Immature natural killer cell (primary cell): ENCODE data around the gene LRP2. TPM values are rescaled to one million over a fixed set of nuclear protein-coding genes. Genes with fewer than 3 reads are reported as not detected.
A peak's percentile ranks its signal among the peaks of the same experiment; 100 is the strongest.

Experiments used
- DNase-seq, 3 donors: peaks; one replicate each; pipeline ENCODE4 v3.0.0; 2022; ENCODE audit warnings: mixed read lengths in 1 of 3
- H3K27ac Mint-ChIP-seq, 6 donors: one replicate each; pipeline ENCODE4 v1.8.0; 2020; ENCODE audit warnings: mixed read lengths in 6 of 6, mild to moderate bottlenecking in 5 of 6, inconsistent platforms in 4 of 6, moderate library complexity in 3 of 6
- H3K27me3 Mint-ChIP-seq, 3 donors: one replicate each; pipeline ENCODE4 v1.8.0; 2020 to 2021; ENCODE audit warnings: low read depth in 3 of 3, mild to moderate bottlenecking in 3 of 3, mixed read lengths in 3 of 3, moderate library complexity in 3 of 3, inconsistent platforms in 1 of 3
- H3K36me3 Mint-ChIP-seq, 3 donors: one replicate each; pipeline ENCODE4 v1.8.0; 2020; ENCODE audit warnings: mixed read lengths in 3 of 3, inconsistent platforms in 2 of 3, mild to moderate bottlenecking in 2 of 3
- H3K4me1 Mint-ChIP-seq, 2 donors: one replicate each; pipeline ENCODE4 v1.8.0; 2020; ENCODE audit warnings: inconsistent platforms in 2 of 2, mild to moderate bottlenecking in 2 of 2, mixed read lengths in 2 of 2, moderate library complexity in 1 of 2
- H3K4me3 Mint-ChIP-seq, 5 donors: one replicate each; pipeline ENCODE4 v1.8.0; 2020; ENCODE audit warnings: mild to moderate bottlenecking in 5 of 5, mixed read lengths in 5 of 5, inconsistent platforms in 3 of 5, moderate library complexity in 3 of 5
- H3K9me3 Mint-ChIP-seq, 6 donors: one replicate each; pipeline ENCODE4 v1.8.0; 2020; ENCODE audit warnings: mild to moderate bottlenecking in 6 of 6, mixed read lengths in 6 of 6, inconsistent platforms in 4 of 6, moderate library complexity in 3 of 6
- polyA plus RNA-seq, 3 donors: library from polyadenylated mRNA; unstranded; fragments of 300-500 nt; fragmentation: Illumina TruSeq; gene quantifications; one replicate each; pipeline ENCODE4 v1.2.3, GENCODE V29; 2021

LRP2 gene
- polyA plus RNA-seq, 3 donors from 2014 or later: not detected

DNA sequence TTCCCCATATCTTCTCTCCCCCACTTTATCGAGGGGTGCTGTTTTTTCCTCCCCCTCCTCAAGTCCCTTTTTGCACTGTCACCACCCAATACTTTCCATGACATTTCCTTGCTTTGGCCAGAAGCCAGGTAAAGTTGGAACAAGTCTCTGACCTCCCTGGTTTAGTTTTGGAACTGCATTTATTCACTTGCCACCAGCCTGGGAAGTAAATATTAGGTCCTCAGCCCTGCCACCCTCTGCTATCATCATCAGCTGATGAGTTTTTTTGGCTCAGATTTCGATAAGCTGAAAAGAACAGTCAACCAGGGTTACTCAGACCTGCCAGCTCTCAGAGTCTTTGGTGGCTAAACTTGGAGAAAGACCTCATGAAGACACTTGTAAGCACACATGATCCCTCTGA is 246.0 kb downstream of the LRP2 start:
- Mint-ChIP-seq H3K36me3 (no peaks in the 10 kb centered on the region), H3K27ac (no peak overlapping the region), H3K4me1 (no peaks in the 10 kb centered on the region), H3K9me3 (no peaks in the 10 kb centered on the region), H3K27me3 (peaks cover 4 to 9% (median 7%) of the 10 kb centered on the region in 3 donors), H3K4me3 (no peak overlapping the region)
- no peak for DNase-seq

DNA sequence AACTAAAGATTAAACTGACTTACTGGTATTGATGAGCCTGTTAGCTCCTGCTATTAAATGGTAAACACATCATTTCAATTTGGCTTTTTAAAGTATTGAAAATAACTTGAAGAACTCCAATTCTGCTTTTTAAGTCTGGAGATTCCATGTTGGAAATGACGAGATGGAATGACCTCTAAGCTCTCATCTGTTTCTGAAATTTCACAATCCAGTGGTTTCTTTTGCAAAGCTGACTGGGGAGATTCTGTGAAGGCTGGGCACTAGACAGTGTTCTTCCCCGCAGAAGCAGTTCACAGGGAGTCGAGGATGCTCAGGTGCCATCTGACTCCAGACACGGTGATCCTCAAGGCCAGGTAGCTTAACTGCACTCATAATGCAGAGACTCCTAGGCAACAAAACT is 248.3 kb downstream of the LRP2 start:
- H3K4me3 Mint-ChIP-seq: no peak overlapping the region
- DNase-seq: no peak
- no peaks in the 10 kb centered on the region for H3K36me3 Mint-ChIP-seq
- peaks cover 4 to 5% of the 10 kb centered on the region in 2 donors for H3K4me1 Mint-ChIP-seq
- H3K27ac Mint-ChIP-seq: no peak overlapping the region
- no peaks in the 10 kb centered on the region for H3K9me3 Mint-ChIP-seq
- peaks cover 4 to 7% (median 6%) of the 10 kb centered on the region in 3 donors for H3K27me3 Mint-ChIP-seq

DNA sequence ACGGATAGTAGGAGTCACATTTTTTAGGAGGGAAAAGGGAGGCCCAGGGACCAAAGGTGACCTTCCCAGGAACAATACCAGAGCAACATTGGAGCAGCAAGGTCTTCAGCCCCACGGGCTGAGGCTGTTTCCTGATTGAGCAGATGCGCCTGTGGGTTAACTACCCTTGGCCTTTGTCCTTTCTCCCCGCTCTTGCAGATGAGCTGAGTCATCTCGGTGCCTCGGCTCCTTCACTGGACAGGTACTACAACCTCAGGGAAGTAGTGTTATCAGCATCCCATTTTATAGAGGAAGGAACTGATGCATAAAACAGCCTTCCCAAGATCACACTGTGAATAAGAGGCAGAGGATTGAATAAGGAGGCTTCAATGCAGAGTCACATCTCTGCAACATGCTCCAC is 249.5 kb downstream of the LRP2 start:
- Mint-ChIP-seq H3K27me3 (peaks cover 3 to 7% (median 4%) of the 10 kb centered on the region in 3 donors), H3K27ac (no peak overlapping the region), H3K4me1 (peaks cover 15% of the 10 kb centered on the region in 2 donors), H3K4me3 (no peak overlapping the region), H3K36me3 (no peaks in the 10 kb centered on the region), H3K9me3 (no peaks in the 10 kb centered on the region)
- DNase-seq: no peak

DNA sequence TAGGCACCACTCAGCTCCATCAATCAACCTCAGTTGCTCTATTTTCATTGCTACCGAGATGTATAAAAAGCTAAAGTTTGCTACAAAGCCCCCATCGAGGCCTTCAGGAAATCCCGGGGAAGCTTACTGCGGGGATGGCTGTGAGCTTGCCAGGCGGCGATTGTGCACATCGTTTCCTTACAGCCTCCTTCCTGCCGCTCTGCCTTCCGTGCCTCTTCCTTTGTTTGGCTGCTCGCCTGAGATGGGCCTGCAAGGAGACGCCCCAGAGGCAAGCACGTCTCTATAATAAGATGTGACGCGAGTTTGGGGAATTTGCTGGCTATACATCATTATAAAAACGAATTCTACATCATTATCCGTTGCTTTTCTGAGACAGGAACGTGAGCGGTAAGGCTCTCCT is 251.4 kb downstream of the LRP2 start:
- H3K27ac Mint-ChIP-seq: no peak overlapping the region
- H3K4me1 Mint-ChIP-seq: peaks cover 33 to 34% of the 10 kb centered on the region in 2 donors
- no peaks in the 10 kb centered on the region for H3K36me3 Mint-ChIP-seq
- no peak for DNase-seq
- no peaks in the 10 kb centered on the region for H3K9me3 Mint-ChIP-seq
- no peak overlapping the region for H3K4me3 Mint-ChIP-seq
- peaks cover 1 to 5% (median 2%) of the 10 kb centered on the region in 3 donors for H3K27me3 Mint-ChIP-seq

DNA sequence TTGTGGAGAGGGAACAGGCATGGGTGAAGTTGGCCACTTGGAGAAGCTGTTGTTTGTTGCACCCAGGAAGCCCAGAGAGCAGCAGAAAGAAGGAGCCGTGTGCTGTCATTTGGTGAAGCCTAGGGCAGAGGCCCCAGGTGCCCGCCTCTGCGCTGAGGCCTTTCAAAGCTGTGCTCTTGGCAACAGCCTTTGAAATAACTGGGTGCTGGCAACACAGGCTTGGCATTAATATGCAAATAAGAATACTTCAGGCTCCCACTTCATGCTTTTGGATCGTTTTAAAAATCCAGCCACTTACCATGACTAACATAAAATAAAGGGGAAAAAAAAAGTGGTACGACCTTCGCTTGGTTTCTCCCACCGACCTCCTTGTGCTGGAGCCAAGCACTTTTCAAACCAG is 251.9 kb downstream of the LRP2 start:
- H3K36me3 Mint-ChIP-seq: no peaks in the 10 kb centered on the region
- peaks cover 0 to 5% (median 2%) of the 10 kb centered on the region in 3 donors for H3K27me3 Mint-ChIP-seq
- no peaks in the 10 kb centered on the region for H3K9me3 Mint-ChIP-seq
- DNase-seq: no peak
- H3K27ac Mint-ChIP-seq: no peak overlapping the region
- no peak overlapping the region for H3K4me3 Mint-ChIP-seq
- H3K4me1 Mint-ChIP-seq: peaks cover 38 to 39% of the 10 kb centered on the region in 2 donors

DNA sequence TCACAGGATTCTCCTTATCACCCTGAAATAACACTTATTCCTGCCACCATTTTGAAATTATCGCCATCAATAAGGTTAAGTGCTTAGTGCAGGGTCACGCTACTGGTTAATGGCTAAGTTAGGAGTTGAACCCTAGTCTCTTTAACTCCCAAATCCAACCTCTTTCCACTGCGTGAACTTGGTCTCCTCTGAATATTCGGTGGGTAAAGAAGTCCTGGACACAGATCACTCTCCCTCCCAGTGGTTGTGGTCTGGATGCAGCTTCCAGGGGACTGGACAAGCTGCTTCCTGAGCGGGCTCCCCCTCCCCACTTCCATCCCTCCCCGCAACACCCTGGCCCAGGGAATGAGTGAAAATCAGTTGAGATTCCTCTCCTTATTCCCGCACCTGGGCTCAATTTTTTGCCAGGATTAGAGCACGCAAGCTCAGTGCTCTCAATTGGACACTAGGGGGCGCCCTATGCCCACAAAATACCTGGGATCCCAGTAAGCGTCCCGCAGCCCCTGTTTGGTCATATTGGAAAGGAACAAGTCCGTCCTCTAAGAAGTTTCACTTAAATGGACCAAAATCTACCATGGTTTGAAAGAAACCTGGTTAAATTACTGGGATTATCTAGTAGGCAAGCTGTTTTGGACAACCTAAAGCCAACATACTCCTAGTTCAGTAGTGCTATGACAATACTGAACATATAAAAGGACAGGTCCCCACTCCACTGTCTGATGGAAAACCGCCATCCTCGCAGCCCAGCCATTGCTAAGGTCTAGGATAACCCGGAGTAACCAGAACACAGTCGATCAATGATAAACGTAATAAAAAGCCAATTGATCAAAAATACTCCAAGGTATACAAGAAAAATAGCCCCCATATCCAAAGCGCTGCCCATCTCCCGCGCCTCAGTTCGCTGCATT is 252.6 kb downstream of the LRP2 start:
- Mint-ChIP-seq H3K36me3 (no peaks in the 10 kb centered on the region), H3K4me3 (no peak overlapping the region), H3K27ac (no peak overlapping the region), H3K27me3 (peaks cover 0 to 4% (median 2%) of the 10 kb centered on the region in 3 donors), H3K9me3 (no peaks in the 10 kb centered on the region), H3K4me1 (peaks cover 44 to 46% of the 10 kb centered on the region in 2 donors)
- peak; percentile 56 to 65 (median 59) for DNase-seq

DNA sequence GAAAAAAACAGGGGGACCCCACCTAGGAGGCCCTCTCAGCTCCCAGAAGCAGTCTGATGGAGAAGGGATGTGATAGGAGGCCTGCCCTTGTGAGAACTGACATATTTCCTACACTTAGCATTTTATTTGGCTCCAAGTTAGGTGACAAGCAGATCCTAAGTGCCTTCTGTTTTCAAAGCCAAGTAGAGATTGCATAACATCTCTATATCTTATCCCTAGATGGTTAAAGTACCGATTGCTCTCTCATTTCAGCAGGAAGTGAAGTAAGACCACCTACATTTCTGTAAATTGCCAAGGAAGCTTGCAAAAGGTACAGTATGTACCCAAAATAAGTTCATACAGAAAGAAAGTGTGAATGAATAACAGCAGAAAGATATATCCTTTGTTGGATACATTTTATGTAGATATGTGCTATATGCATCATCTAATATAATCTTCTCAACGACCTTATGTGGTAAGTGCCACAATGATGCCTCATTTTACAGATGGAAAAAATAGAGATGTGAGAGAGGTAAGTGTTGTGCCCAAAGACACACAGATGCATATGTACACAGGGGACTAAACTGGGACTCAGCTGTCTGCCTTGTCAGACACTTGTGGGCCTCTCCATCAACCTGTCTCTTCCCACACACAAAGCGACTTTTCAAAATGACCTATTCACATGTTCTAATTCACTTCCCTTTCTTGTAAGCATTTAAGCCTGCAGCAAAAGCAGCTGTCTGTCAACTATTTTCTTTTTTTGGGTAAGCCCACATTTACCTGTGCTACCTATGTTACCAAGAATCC is 254.0 kb downstream of the LRP2 start:
- peaks cover 50 to 51% of the 10 kb centered on the region in 2 donors for H3K4me1 Mint-ChIP-seq
- H3K36me3 Mint-ChIP-seq: no peaks in the 10 kb centered on the region
- DNase-seq: no peak
- peaks cover 0 to 3% (median 2%) of the 10 kb centered on the region in 3 donors for H3K27me3 Mint-ChIP-seq
- peak overlapping the region in 2 of 5 donors; percentile 6 to 59 for H3K4me3 Mint-ChIP-seq
- peak overlapping the region in 4 of 6 donors; percentile 8 to 71 (median 26) for H3K27ac Mint-ChIP-seq
- H3K9me3 Mint-ChIP-seq: no peaks in the 10 kb centered on the region

DNA sequence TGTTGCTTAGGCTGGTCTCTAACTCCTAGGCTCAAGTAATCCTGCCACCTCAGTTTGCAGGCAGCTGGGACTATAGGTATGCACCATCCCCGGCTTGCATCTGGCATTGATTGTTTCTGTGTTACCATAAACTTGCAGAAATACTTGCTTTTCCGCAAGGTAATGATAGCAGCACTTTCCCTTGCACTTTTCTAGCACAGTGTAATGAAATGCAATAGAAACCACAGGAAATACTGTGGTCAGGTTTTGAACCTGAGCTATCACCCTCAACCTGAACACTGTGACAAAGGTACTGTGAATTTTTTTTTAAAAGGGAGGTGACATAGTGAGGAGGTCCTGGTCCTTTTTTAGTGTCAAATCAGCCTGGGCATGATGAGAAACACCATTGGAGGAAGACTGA is 254.7 kb downstream of the LRP2 start:
- no peaks in the 10 kb centered on the region for H3K36me3 Mint-ChIP-seq
- peak; percentile 61 to 70 (median 62) for DNase-seq
- no peaks in the 10 kb centered on the region for H3K9me3 Mint-ChIP-seq
- peak overlapping the region in 4 of 5 donors; percentile 24 to 59 (median 42) for H3K4me3 Mint-ChIP-seq
- peak overlapping the region in 4 of 6 donors; percentile 8 to 72 (median 43) for H3K27ac Mint-ChIP-seq
- peaks cover 0 to 2% (median 2%) of the 10 kb centered on the region in 3 donors for H3K27me3 Mint-ChIP-seq
- peaks cover 50 to 51% of the 10 kb centered on the region in 2 donors for H3K4me1 Mint-ChIP-seq

DNA sequence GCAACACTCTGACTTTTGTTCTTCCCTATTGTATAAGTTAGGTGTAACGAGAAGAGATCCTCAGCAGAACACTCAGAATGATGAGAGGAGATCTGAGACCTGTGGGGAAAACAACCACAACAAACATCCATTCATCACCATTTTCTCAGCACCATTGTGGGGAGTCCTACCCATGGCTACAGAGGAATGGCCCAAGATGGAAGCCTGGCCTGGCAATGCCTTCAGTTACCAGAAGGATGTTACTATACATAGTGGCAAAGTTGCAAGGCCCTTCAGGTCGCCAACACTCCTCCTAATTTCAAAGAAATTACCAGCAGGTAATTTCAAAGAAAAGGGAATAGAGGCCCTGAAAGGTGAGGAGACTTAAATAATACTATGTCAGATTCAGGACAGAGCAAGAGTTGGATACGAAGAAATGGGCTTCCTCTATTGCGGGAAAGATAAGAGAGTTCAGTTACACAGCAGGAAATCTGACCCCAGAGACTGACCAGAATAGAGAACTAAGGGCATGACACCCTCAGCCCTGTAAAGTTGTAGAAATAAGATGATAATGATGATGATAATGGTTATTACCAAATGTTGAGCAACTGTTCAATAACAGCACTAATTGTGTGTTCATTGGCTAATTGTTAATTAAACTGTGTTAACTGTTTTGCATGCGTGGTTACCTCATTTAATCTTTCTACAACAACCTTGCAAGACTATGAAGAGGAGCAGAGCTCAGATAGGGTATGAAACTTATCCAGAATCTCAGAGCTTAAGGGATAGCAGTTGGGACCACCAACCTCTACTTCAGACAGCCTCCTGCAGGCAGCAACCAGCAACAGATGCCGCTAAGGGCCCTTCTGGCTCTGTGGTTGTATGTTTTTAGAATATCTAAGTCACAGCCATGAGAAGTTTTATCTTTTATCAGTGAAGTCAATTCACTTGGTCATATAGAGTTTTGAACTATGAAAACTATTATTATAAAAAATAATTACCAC is 255.5 kb downstream of the LRP2 start:
- Mint-ChIP-seq H3K27me3 (peaks cover 0 to 2% (median 2%) of the 10 kb centered on the region in 3 donors), H3K27ac (peak overlapping the region in 3 of 6 donors; percentile 2 to 71 (median 2)), H3K9me3 (no peaks in the 10 kb centered on the region), H3K4me1 (peaks cover 50 to 51% of the 10 kb centered on the region in 2 donors), H3K36me3 (no peaks in the 10 kb centered on the region), H3K4me3 (peak overlapping the region in 4 of 5 donors; percentile 12 to 67 (median 34))
- no peak for DNase-seq

DNA sequence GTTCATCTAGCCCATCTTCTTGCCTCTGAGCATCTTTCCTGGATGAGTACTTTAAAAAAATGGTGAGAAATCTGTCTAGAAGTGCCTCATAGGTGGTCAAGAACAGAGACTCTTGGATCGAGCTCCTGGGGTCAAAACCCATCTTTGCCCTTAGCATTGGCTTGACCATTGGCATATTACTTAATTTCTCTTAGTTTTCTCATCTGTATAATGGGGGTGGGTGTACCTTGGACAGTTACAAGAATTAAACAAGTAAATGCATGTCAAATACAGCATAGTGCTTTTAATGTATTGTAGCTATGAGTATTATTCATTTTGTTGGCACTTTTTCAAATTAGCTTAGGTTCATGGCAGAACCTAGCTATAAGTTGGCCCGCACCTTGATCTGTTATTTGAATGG is 256.2 kb downstream of the LRP2 start:
- Mint-ChIP-seq H3K9me3 (no peaks in the 10 kb centered on the region), H3K36me3 (no peaks in the 10 kb centered on the region), H3K27ac (peak overlapping the region in 1 of 6 donors; percentile 32), H3K27me3 (peaks cover 0 to 2% (median 0%) of the 10 kb centered on the region in 3 donors), H3K4me1 (peaks cover 50 to 51% of the 10 kb centered on the region in 2 donors), H3K4me3 (peak overlapping the region in 4 of 5 donors; percentile 3 to 67 (median 40))
- DNase-seq: no peak

DNA sequence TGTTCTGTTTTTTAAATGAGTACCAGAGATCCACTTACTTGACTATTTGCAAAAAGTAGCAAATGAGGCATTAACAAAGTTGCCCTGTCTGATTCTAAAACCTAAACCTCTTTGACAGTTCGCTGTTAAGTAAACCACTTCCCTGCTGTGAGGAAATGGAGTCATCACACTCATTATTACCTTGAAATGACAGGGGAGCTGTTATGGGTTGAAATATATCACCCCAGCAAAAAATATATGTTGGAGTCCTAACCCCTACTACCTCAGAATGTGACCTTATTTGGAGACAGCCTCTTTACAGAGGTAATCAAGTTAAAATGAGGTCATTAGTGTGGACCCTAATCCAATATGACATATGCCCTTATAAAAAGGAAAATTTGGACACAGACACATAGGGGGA is 256.9 kb downstream of the LRP2 start:
- Mint-ChIP-seq H3K27ac (peak overlapping the region in 4 of 6 donors; percentile 0 to 80 (median 70)), H3K4me3 (peak overlapping the region; percentile 21 to 67 (median 47)), H3K27me3 (peaks cover 0 to 2% (median 0%) of the 10 kb centered on the region in 3 donors), H3K4me1 (peaks cover 50 to 51% of the 10 kb centered on the region in 2 donors), H3K9me3 (no peaks in the 10 kb centered on the region), H3K36me3 (no peaks in the 10 kb centered on the region)
- DNase-seq: peak; percentile 17 to 33 (median 25)

DNA sequence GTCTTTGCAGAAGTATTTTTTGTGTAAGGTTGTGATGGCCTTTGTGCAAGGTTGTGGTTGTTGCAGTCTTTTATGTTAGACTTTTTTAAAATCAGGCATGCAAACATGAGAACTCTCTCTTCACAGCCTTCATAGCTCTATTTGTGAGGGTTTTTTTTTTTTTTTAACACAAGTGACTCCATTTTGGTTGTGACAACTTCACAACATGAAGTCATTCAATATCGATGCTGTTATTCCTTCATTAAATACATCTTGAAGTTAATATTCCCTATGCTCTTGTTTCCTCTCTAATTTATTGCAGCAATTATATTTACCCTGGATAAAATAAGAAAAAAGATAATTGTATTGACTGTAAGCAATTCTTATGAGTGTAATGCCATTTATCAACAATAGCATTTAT is 257.5 kb downstream of the LRP2 start:
- Mint-ChIP-seq H3K9me3 (no peaks in the 10 kb centered on the region), H3K36me3 (no peaks in the 10 kb centered on the region), H3K27ac (peak overlapping the region in 1 of 6 donors; percentile 73), H3K27me3 (peaks cover 0 to 2% (median 0%) of the 10 kb centered on the region in 3 donors), H3K4me1 (peaks cover 50% of the 10 kb centered on the region in 2 donors), H3K4me3 (peak overlapping the region in 2 of 5 donors; percentile 46 to 67)
- DNase-seq: no peak
